ENCODE data around the gene MRC2. TPM values are rescaled to one million over a fixed set of nuclear protein-coding genes. Genes with fewer than 3 reads are reported as not detected.
"Not testable (repeated sequence)": the region's sequence is repeated elsewhere in the genome, so short reads cannot be mapped to it uniquely, and the experiment has no call there.

Gene MRC2
- total RNA-seq, 1 donor from 2014 or later = 40.0 TPM

DNA sequence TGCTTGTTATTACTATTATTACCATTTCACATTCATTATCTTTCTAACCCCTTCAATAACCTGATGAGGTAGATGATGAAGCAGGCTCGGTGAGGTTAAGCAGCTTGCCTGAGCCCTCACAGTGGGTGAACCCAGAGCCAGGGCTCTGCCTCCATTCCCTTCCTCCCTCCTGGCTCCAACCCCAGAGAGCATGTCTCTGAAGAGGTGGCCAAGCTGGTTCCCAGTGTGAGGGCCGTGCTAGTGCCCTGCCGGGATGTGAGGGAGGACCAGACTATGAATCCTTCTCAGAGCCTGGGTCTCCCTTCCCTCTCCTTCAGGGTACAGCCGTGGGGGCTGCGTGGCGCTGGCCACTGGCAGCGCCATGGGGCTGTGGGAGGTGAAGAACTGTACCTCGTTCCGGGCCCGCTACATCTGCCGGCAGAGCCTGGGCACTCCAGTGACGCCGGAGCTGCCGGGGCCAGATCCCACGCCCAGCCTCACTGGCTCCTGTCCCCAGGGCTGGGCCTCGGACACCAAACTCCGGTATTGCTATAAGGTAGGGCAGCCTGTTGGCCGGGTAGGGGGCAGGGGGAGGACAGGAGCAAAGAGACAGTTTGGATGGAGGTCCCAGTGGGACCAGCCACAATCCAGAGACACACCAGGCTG, 49.6 kb downstream of the MRC2 start:
- no peak for DNase-seq (ENCODE audit: low spot score)

DNA sequence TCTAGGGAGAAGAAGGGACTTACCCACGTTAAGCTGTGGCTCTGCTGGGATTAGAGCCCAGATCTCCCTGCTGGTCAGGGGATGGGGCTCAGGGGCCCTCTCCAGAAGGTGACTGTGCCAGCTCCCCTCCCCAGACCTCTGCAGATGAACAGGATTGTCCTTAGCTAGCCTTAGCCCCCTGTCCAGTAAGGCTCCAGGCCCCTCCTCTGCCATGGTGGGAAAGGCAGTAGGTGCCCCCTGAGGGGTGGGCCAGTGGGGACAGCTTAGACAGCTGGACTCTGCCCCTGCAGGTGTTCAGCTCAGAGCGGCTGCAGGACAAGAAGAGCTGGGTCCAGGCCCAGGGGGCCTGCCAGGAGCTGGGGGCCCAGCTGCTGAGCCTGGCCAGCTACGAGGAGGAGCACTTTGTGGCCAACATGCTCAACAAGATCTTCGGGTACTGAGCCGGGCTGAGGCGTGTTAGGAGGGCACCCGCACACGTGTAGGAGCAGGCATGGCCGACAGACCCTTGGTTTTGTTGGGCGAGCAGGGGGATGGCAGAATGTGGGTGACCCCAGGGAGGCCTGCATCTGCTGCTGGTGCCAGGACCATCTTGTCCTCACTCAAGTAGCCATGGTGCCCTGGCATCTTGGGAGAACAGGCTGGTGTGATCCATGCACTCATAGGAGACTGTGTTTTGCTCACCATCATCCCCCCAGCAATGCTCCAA, 50.9 kb downstream of the MRC2 start:
- DNase-seq (ENCODE audit: low spot score) = no peak

DNA sequence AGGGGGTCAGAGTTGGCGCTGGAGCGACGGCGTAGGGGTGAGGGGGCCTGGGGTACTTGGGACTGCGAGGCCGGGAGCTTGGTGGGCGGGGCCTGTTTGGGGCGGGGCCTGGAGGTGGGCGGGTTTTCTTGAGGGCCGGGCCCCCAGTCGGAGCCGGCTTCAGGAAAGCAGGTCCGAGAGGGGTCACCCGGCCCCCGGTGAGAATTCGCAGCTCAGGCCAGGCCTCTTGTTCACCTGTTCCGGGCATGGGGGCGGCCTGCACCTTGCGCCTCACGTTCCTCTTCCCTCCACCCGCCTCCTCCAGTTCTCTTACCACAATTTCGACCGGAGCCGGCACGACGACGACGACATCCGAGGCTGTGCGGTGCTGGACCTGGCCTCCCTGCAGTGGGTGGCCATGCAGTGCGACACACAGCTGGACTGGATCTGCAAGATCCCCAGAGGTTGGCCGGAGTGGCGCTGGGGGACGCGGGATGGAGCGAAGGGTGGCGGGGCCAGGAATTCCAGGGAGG, 52.5 kb downstream of the MRC2 start:
- no peak for DNase-seq (ENCODE audit: low spot score)

DNA sequence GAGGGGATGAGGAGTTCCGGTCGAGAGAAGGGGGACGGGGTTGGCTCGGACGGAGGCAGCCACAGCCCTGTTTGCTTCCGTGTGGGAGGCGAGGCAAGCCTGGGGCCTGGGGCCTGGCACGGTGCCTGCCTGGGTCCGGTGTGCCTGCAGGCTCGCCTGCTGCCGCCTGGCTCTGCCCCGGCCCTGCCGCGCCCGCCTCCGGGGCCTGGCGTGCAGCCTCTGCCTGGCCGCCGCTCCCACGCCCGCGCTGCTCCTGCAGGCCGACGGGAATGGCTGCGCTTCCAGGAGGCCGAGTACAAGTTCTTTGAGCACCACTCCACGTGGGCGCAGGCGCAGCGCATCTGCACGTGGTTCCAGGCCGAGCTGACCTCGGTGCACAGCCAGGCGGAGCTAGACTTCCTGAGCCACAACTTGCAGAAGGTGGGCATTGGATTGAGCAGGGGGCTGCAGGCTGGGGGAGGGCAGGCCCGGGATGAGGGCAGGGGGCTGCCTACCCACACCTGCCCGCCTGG, 53.1 kb downstream of the MRC2 start:
- no peak for DNase-seq (ENCODE audit: low spot score)

DNA sequence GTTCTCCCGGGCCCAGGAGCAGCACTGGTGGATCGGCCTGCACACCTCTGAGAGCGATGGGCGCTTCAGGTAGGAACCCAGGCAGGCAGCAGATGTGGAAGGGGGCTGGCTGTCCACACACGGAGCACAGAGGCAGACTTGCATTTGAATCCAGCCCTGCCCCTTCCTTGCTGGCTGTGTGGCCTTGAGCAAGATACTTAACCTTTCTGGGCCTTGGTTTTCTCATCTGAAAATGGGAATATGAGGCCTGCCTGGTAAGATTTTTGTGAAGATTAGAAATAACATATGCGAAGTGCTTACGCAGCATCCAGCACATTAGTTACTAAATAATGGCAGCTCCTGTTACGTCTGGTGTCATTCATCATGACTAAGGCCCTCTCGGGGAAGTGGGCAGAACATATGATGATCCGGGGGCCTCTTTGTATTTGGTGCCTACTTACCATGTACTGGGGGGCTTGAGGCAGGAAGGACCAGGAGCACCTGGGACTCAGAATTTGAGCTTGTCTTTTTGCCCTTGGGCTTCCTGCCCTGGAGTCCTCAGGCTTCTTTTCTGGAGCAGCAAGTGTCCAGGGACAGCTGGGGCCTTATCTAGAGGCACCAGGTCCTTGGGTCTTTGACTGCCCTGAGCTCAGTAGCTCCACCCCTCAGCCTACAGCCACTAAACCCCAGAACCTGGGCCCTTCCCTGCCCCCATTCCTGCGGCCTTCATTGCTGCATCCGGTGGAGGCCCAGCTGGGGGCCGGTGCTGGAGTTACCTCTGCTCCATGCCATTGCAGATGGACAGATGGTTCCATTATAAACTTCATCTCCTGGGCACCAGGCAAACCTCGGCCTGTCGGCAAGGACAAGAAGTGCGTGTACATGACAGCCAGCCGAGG, 53.8 kb downstream of the MRC2 start:
- no peak for DNase-seq (ENCODE audit: low spot score)

DNA sequence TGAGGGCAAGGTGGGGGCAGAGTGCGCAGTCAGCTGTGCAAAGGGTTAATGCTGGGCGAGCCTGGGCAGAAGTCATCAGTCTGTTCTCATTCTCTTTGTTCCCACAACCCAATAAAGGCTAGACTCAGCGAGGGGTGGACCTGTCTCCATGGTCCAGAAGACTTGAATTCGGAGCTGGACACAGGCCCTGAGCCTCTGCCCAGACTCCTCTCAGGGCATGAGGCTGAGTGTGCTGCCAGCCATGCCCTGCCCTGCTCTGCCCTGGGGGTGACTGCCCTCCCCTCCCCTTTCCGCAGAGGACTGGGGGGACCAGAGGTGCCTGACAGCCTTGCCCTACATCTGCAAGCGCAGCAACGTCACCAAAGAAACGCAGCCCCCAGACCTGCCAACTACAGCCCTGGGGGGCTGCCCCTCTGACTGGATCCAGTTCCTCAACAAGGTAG, 54.5 kb downstream of the MRC2 start:
- no peak for DNase-seq (ENCODE audit: low spot score)

DNA sequence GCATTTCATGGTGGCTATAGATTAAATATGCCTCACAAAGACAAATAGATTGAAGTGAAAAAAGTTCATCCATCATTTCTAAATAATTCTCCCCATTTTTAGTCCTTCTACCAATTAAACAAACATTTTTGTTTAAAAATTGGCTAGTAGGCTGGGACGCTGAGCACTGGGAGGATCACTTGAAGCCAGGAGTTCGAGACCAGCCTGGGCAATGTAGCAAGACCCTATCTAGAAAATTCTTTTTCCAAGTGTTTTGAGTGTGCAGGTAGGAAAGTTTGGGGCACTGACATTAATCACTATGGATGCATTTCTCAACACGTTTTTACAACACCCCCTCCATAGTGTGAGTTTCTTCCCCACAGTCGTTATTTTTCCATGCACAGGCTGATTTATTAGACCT, 56.7 kb downstream of the MRC2 start:
- DNase-seq (ENCODE audit: low spot score) = no peak

DNA sequence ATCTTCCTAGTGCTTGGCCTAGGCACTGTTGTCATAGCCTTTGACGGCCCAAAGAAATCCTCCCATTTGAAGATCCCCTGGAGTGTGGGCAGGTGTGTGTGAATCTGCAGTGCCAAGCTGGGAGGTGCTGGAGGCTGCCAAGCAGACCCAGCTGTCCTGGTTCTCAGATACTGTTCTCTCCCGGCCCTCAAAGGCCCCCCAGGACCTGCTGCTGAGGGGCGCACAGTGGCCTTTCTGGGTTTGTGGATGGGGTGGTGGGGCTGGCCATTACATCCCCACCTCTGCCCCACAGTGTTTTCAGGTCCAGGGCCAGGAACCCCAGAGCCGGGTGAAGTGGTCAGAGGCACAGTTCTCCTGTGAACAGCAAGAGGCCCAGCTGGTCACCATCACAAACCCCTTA, 60.5 kb downstream of the MRC2 start:
- no peak for DNase-seq (ENCODE audit: low spot score)

DNA sequence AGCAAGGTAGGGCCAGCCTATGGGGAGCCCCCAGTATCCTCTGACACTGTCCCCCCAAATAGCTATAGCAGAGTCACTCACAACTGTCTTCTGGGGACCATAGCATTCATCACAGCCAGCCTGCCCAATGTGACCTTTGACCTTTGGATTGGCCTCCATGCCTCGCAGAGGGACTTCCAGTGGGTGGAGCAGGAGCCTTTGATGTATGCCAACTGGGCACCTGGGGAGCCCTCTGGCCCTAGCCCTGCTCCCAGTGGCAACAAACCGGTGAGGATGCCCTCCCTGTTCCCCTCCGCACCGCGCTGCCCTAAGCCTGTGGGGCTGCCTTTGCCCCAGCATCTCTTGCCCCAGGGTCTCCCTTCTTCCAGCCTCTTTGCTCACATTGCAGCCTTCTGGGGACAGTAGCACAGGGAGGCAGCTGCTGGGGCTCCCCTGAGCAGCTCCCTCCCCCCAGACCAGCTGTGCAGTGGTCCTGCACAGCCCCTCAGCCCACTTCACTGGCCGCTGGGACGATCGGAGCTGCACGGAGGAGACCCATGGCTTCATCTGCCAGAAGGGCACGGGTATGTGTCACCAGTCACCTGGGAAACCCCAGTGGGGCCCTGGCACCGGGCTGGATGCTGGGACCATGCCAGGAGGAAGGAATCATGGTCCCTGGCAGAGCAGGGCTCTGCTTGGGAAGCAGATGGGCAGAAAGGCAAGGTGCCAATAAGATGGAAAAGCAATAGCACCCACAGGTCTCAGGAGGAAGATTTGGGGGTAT, 61.1 kb downstream of the MRC2 start:
- no peak for DNase-seq (ENCODE audit: low spot score)

DNA sequence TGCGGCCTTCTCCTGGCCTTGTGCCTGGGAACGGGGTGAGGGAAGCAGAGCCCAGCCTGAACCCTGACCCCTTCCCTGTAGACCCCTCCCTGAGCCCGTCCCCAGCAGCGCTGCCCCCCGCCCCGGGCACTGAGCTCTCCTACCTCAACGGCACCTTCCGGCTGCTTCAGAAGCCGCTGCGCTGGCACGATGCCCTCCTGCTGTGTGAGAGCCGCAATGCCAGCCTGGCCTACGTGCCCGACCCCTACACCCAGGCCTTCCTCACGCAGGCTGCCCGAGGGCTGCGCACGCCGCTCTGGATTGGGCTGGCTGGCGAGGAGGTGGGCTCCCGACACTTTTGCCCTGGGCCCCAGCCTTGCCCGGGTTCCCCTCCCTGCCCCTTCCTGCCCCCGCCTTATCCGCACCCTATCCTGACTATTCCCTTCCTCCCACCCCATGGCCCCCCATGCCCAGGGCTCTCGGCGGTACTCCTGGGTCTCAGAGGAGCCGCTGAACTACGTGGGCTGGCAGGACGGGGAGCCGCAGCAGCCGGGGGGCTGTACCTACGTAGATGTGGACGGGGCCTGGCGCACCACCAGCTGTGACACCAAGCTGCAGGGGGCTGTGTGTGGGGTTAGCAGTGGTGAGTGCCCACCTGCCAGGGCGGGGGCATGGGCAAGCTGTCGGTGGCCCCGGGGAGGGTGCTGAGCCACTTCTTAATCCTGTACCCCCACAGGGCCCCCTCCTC, 62.1 kb downstream of the MRC2 start:
- no peak for DNase-seq (ENCODE audit: low spot score)

DNA sequence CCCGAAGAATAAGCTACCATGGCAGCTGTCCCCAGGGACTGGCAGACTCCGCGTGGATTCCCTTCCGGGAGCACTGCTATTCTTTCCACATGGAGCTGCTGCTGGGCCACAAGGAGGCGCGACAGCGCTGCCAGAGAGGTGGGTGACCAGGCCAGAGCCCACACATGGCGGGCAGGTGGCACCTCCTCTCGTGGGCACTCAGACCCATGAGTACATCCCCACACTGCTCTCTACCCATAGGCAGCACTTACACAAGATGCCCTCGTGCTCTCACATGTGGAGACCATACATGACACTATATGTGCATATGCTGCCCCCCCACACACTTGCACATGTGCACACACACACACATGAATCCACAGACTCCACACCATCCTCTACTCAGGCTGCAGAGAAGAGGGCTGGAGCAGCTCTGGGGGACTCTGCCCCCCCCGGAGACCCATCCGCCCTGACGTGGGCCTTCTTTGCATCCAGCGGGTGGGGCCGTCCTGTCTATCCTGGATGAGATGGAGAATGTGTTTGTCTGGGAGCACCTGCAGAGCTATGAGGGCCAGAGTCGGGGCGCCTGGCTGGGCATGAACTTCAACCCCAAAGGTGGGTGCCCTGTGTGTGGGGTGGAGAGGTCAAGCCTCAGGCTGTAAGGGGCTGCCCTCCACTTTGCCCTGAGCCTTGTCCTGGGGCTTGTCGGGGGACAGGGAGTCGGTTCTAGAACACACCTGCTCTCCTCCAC, 62.9 kb downstream of the MRC2 start:
- DNase-seq (ENCODE audit: low spot score) = no peak

DNA sequence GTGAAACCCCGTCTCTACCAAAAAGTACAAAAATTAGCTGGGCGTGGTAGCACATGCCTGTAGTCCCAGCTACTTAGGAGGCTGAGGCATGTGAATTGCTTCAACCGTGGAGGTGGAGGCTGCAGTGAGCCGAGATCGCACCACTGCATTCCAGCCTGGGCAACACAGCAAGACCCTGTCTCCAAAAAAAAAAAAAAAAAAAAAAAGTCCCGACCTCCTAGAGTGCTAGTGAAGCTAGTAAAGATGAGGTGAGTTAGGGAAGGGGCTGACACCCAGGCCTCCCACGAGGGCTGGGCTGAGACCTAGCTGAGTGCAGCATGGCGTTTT, 64.1 kb downstream of the MRC2 start:
- DNase-seq (ENCODE audit: low spot score) = not testable (repeated sequence)

DNA sequence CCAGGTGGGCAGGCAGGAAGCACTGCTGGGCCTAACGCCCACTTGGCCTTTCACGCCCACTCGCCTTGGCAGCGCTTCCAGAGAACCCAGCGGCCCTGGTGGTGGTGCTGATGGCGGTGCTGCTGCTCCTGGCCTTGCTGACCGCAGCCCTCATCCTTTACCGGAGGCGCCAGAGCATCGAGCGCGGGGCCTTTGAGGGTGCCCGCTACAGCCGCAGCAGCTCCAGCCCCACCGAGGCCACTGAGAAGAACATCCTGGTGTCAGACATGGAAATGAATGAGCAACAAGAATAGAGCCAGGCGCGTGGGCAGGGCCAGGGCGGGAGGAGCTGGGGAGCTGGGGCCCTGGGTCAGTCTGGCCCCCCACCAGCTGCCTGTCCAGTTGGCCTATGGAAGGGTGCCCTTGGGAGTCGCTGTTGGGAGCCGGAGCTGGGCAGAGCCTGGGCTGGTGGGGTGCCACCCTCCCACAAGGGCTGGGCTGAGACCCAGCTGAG, 64.7 kb downstream of the MRC2 start:
- no peak for DNase-seq (ENCODE audit: low spot score)

DNA sequence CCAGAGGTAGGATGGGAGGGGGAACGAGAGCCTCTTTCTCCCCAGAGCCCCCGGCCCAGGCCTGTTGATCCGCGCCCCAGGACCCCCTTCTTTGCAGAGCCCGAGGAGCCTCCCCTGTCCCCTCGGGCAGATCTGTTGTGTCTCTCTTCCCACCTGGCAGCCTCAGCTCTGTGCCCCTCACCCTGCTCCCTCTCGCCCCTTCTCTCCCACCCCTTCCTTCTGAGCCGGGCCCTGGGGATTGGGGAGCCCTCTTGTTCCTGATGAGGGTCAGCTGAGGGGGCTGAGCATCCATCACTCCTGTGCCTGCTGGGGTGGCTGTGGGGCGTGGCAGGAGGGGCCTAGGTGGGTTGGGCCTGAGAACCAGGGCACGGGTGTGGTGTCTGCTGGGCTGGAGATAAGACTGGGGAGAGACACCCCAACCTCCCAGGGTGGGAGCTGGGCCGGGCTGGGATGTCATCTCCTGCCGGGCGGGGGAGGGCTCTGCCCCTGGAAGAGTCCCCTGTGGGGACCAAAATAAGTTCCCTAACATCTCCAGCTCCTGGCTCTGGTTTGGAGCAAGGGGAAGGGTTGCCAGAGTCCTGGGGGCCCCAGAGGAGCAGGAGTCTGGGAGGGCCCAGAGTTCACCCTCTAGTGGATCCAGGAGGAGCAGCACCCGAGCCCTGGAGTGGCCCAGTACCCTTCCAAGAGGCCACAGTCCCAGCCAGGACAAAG, 65.4 kb downstream of the MRC2 start:
- no peak for DNase-seq (ENCODE audit: low spot score)

DNA sequence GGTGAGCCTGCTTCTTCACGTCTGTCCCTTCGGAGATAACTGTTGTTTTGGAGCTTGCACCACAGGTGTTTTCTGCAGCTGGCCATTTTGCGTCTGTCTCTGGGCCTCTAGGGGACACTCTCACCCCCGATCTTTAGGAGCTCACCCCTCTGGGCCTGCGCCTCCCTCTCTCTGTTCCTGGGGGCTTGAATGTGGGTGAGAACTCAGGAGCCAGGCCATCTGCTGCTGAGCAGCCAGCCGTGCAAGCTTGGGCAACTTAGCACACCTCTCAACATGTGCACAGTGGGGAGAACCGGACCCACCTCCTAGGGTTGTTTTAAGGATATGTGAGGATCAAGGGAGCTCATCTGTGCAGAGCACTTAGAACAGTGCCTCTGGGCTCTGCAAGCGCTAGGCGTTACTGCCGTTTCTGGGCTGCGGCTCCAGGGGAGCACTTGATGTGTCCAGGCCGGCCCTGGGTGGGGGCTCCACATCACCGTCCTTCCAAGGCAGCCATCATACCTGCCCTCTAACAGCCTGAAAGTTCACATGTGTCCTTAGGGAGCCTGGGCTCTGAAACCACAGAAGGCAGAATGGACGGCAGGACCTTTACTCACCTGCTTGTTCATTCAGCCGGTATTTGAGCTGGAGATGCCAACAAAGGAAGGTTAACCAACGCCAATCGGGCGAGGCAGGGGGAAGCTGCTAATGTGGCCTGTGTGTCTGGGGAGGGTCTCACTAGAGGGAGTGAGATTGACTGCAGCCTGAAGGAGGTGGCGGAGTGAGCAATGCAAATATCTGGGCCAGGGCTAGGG, 66.3 kb downstream of the MRC2 start:
- DNase-seq (ENCODE audit: low spot score) = no peak

DNA sequence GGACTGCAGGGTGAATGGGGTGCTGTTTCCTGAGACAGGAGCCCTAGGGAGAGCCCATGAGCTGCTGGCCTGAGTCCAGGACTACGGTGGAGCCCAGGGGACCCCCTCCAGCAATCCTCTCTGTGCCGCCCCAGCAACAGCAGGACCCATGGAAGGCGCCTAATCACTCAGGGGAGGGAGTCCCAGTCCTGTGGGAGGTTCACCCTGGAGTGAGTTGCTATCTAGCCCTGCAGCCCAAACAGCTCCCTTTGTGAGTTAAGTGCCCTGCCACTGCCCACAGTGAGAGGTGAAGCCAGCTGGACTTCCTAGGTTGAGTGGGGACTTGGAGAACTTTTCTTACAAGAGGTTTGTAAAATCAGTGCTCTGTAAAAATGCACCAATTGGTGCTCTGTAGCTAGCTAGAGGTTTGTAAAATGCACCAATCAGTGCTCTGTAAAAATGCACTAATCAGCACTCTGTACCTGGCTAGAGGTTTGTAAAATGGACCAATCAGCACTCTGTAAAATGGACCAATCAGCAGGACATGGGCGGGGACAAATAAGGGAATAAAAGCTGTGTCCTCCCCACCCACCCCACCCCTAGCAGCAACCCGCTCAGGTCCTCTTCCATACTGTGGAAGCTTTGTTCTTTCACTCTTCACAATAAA, 67.7 kb downstream of the MRC2 start:
- not testable (repeated sequence) for DNase-seq (ENCODE audit: low spot score)

DNA sequence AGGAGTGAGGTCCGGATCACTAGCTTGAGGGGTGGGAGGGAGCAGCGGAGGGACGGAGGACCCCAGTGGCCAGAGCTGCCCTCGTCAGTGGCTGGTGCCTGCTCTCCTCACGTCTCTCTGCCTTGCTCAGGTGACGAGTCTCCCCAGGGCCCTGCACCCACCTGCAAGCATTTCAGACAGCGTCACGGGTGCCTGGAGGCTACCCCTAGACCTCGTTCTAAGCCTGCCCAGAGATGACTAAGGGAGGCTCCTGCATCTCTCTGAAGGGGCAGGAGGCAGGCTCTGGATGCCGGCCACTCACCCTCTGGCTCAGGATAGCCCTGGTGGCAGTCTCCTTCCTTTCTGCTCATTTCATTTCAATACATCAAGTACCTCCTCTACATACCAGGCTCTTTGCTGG, 68.8 kb downstream of the MRC2 start:
- no peak for DNase-seq (ENCODE audit: low spot score)

All from ureter (tissue), 1 donor.